GM12878 (cell line): ENCODE data around the gene PELO. TPM values are rescaled to one million over a fixed set of nuclear protein-coding genes. Genes with fewer than 3 reads are reported as not detected.

Experiments
- ATAC-seq: fragments of 200-7000 bp; cut with Tn5 transposase; 3 replicates; pipeline ENCODE4 v1.9.1; 2020; ENCODE audit warnings: mild to moderate bottlenecking, moderate library complexity
- BruUV-seq: library from RNA; stranded (reverse); fragments of 400-500 nt; replicated peaks from 2 replicates; lab custom pipeline; 2021; lab: Mats Ljungman, UMichigan
- CTCF ChIA-PET: fragments of 300-600 bp; sonication (Branson Sonifier 250); formaldehyde crosslinking; extraction: SDS; loops from one replicate; lab custom pipeline; 2021; ENCODE audit warnings: inconsistent platforms; lab: Yijun Ruan, JAX
- POLR2A ChIA-PET: fragments of 350-600 bp; formaldehyde crosslinking; extraction: SDS; loops from one replicate; lab custom pipeline; 2021; ENCODE audit warnings: inconsistent platforms; lab: Charles Lee
- RAD21 ChIA-PET: fragments of 300-600 bp; sonication (Branson Sonifier 250); formaldehyde crosslinking; loops from one replicate; lab custom pipeline; 2023; ENCODE audit warnings: antibody characterized with exemption; ENCODE audit not compliant: unreplicated experiment; lab: Charles Lee
- SMC1A ChIA-PET: fragments of 300-600 bp; sonication (Branson Sonifier 250); formaldehyde crosslinking; loops from one replicate; lab custom pipeline; 2023; ENCODE audit not compliant: unreplicated experiment, uncharacterized antibody; lab: Charles Lee
- DNase-seq: peaks from one replicate; pipeline ENCODE4 v3.0.0-alpha.2; 2011; ENCODE audit warnings: low read depth, low spot score
- FAIRE-seq: peaks from 3 replicates; lab custom pipeline; 2011; peaks lifted over from hg19 to GRCh38; lab: Jason Lieb, UNC
- H2AFZ ChIP-seq: 2 replicates; pipeline ENCODE4 v1.6.0; 2011; ENCODE audit warnings: low read depth, low read length, control low read depth; ENCODE audit not compliant: control insufficient read depth
- H3K27ac ChIP-seq: 2 replicates; pipeline ENCODE4 v1.5.1; 2011; ENCODE audit warnings: control low read depth; ENCODE audit not compliant: control insufficient read depth, insufficient read depth
- H3K27me3 ChIP-seq, 2 experiments: replicated peaks in 1 of 2; 2 replicates each; pipeline versions ENCODE4 v1.6.0 to v1.6.1; 2011; ENCODE audit warnings: low read length in 1 of 2; ENCODE audit not compliant: control insufficient read depth in 2 of 2, insufficient read depth in 2 of 2
- H3K36me3 ChIP-seq, 2 experiments: 2 replicates each; pipeline ENCODE4 v1.5.1; 2011; ENCODE audit warnings: low read length in 1 of 2; ENCODE audit not compliant: control insufficient read depth in 2 of 2, insufficient read depth in 2 of 2
- H3K4me1 ChIP-seq: 2 replicates; pipeline ENCODE4 v1.6.1; 2011; ENCODE audit warnings: mild to moderate bottlenecking, low read length, moderate library complexity, mixed read lengths; ENCODE audit not compliant: control insufficient read depth, insufficient read depth
- H3K4me2 ChIP-seq: 2 replicates; pipeline ENCODE4 v1.6.0; 2011; ENCODE audit warnings: control low read depth; ENCODE audit not compliant: control insufficient read depth, insufficient read depth
- H3K4me3 ChIP-seq: fragments of 200-600 bp; sonication (generic); 2 replicates; pipeline ENCODE4 v1.5.1; 2016
- H3K79me2 ChIP-seq: 2 replicates; pipeline ENCODE4 v1.6.0; 2011; ENCODE audit warnings: low read length; ENCODE audit not compliant: control insufficient read depth, insufficient read depth
- H3K9ac ChIP-seq: 2 replicates; pipeline ENCODE4 v1.8.0; 2011; ENCODE audit warnings: low read length, control low read depth, mixed read lengths; ENCODE audit not compliant: control insufficient read depth, insufficient read depth
- H3K9me3 ChIP-seq: replicated peaks from 3 replicates; pipeline ENCODE4 v1.5.1; 2011; ENCODE audit warnings: mild to moderate bottlenecking, low read length; ENCODE audit not compliant: control insufficient read depth, insufficient read depth
- H4K20me1 ChIP-seq: 2 replicates; pipeline ENCODE4 v1.6.0; 2011; ENCODE audit not compliant: control insufficient read depth, insufficient read depth
- ATF3 ChIP-seq: IDR thresholded peaks from 2 replicates; pipeline ENCODE4 v1.6.1; 2011; ENCODE audit warnings: low read depth, mild to moderate bottlenecking, low read length, moderate library complexity, borderline replicate concordance; ENCODE audit errors: extremely low read depth
- ATF7 ChIP-seq: fragments of 450-650 bp; IDR thresholded peaks from 2 replicates; pipeline ENCODE4 v1.6.1; 2016; ENCODE audit warnings: low read depth, mild to moderate bottlenecking
- CEBPZ ChIP-seq: fragments of 150-350 bp; IDR thresholded peaks from 2 replicates; pipeline ENCODE4 v1.6.1; 2016; ENCODE audit warnings: low read depth, low read length
- CHD2 ChIP-seq: IDR thresholded peaks from 2 replicates; pipeline ENCODE4 v1.6.1; 2011; ENCODE audit warnings: low read depth, low read length, improper control_type of control experiment, borderline replicate concordance
- CREM ChIP-seq: IDR thresholded peaks from 2 replicates; pipeline ENCODE4 v1.6.1; 2014; ENCODE audit warnings: antibody characterized with exemption, low read depth
- DPF2 ChIP-seq: fragments of 450-650 bp; IDR thresholded peaks from 2 replicates; pipeline ENCODE4 v1.6.1; 2017; ENCODE audit warnings: mild to moderate bottlenecking
- HDAC2 ChIP-seq: fragments of 200-600 bp; sonication (generic); IDR thresholded peaks from 2 replicates; pipeline ENCODE4 v1.6.1; 2017
- KLF5 ChIP-seq: fragments of 450-650 bp; IDR thresholded peaks from 2 replicates; pipeline ENCODE4 v1.6.1; 2014; ENCODE audit warnings: mild to moderate bottlenecking; ENCODE audit not compliant: partially characterized antibody
- MTA2 ChIP-seq: fragments of 450-650 bp; IDR thresholded peaks from 2 replicates; pipeline ENCODE4 v1.6.1; 2016; ENCODE audit warnings: low read depth, mild to moderate bottlenecking, moderate library complexity
- NFXL1 ChIP-seq: fragments of 450-650 bp; IDR thresholded peaks from 2 replicates; pipeline ENCODE4 v1.6.1; 2017; ENCODE audit warnings: antibody characterized with exemption, mild to moderate bottlenecking, borderline replicate concordance
- PAX5 ChIP-seq: IDR thresholded peaks from 2 replicates; pipeline ENCODE4 v1.6.1; 2011; ENCODE audit warnings: low read depth, low read length, borderline replicate concordance
- RAD21 ChIP-seq: IDR thresholded peaks from 2 replicates; pipeline ENCODE4 v1.6.1; 2011; ENCODE audit warnings: mild to moderate bottlenecking, low read depth, low read length, moderate library complexity; ENCODE audit not compliant: insufficient read depth
- SREBF1 ChIP-seq: IDR thresholded peaks from 2 replicates; pipeline ENCODE4 v1.6.1; 2012; ENCODE audit warnings: mild to moderate bottlenecking, low read length
- SRF ChIP-seq, 2 experiments: IDR thresholded peaks; 2 replicates each; pipeline ENCODE4 v1.6.1; 2011; ENCODE audit warnings: low read depth in 2 of 2, low read length in 2 of 2, mild to moderate bottlenecking in 1 of 2, moderate library complexity in 1 of 2
- TCF12 ChIP-seq: IDR thresholded peaks from 2 replicates; pipeline ENCODE4 v1.6.1; 2011; ENCODE audit warnings: low read depth, mild to moderate bottlenecking, low read length
- TCF3 ChIP-seq: IDR thresholded peaks from 2 replicates; pipeline ENCODE4 v1.6.1; 2012; ENCODE audit warnings: low read depth, mild to moderate bottlenecking, low read length, borderline replicate concordance; ENCODE audit not compliant: insufficient read depth
- YY1 ChIP-seq: IDR thresholded peaks from 2 replicates; pipeline ENCODE4 v1.6.1; 2011; ENCODE audit warnings: low read depth, mild to moderate bottlenecking, low read length
- WGBS: methylation state at CpG from one replicate; pipeline ENCODE4 v1.1.6; 2016; ENCODE audit warnings: low lambda C conversion rate; ENCODE audit not compliant: insufficient replicate concordance, insufficient coverage; ENCODE audit errors: missing lambda C conversion rate; 5-methylcytosine and 5-hydroxymethylcytosine counted together
- in situ Hi-C: fragments of 300-500 bp; cut with MboI; formaldehyde crosslinking; loops from 9 replicates; pipeline ENCODE4 v1.14.3; 2018; ENCODE audit warnings: mixed read lengths
- intact Hi-C: fragments of 100-400 bp; cut with micrococcal nuclease; formaldehyde crosslinking; loops from one replicate; pipeline ENCODE4 v1.14.2; 2022; ENCODE audit not compliant: unreplicated experiment
- polyA plus RNA-seq, 11 experiments: library from polyadenylated mRNA; depleted of rRNA in 4 of 11; unstranded in 6 of 11; stranded (reverse) in 5 of 11; fragments of >200 nt; fragmentation: Nextera tagmentation in 4 of 11; fragmentation: Illumina TruSeq in 1 of 11; extraction: Ambion mirVana in 4 of 11; extraction: Trizol in 1 of 11; gene quantifications; 1 replicate in 1 of 11; 2 replicates in 10 of 11; pipeline versions ENCODE4 v1.2.1 to v1.2.3, GENCODE V29; 2011 to 2016; ENCODE audit warnings: inconsistent platforms in 2 of 11, missing spikeins in 2 of 11, low read depth in 1 of 11
- total RNA-seq, 4 experiments: library from RNA; depleted of rRNA in 3 of 4; stranded (reverse); fragments of >200 nt in 3 of 4; fragmentation: Illumina TruSeq in 1 of 4; extraction: Trizol in 1 of 4; gene quantifications; 2 replicates each; pipeline versions ENCODE4 v1.2.1 to v1.2.3, GENCODE V29; 2013 to 2021
- TF ChIP-seq, protein P1 (sequence below): IDR thresholded peaks from 2 replicates; pipeline ENCODE4 v1.6.1; 2012; ENCODE audit warnings: mild to moderate bottlenecking, low read depth, low read length

PELO gene
- total and polyA plus RNA-seq, 10 of the 15 experiments (the other 5 are each of a cell fraction or from before 2014, with no cell fraction given): 5.6 to 11.9 (median 8.7) TPM

GRCh38 chr5:52772668-52773067 lies 15.0 kb upstream of the PELO start (continued):
- TF ChIP-seq, protein P1, sequence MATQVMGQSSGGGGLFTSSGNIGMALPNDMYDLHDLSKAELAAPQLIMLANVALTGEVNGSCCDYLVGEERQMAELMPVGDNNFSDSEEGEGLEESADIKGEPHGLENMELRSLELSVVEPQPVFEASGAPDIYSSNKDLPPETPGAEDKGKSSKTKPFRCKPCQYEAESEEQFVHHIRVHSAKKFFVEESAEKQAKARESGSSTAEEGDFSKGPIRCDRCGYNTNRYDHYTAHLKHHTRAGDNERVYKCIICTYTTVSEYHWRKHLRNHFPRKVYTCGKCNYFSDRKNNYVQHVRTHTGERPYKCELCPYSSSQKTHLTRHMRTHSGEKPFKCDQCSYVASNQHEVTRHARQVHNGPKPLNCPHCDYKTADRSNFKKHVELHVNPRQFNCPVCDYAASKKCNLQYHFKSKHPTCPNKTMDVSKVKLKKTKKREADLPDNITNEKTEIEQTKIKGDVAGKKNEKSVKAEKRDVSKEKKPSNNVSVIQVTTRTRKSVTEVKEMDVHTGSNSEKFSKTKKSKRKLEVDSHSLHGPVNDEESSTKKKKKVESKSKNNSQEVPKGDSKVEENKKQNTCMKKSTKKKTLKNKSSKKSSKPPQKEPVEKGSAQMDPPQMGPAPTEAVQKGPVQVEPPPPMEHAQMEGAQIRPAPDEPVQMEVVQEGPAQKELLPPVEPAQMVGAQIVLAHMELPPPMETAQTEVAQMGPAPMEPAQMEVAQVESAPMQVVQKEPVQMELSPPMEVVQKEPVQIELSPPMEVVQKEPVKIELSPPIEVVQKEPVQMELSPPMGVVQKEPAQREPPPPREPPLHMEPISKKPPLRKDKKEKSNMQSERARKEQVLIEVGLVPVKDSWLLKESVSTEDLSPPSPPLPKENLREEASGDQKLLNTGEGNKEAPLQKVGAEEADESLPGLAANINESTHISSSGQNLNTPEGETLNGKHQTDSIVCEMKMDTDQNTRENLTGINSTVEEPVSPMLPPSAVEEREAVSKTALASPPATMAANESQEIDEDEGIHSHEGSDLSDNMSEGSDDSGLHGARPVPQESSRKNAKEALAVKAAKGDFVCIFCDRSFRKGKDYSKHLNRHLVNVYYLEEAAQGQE: no peak
- TF ChIP-seq MTA2 (no peak), ATF7 (no peak), TCF3 (no peak), KLF5 (no peak), ATF3 (no peak)

DNA sequence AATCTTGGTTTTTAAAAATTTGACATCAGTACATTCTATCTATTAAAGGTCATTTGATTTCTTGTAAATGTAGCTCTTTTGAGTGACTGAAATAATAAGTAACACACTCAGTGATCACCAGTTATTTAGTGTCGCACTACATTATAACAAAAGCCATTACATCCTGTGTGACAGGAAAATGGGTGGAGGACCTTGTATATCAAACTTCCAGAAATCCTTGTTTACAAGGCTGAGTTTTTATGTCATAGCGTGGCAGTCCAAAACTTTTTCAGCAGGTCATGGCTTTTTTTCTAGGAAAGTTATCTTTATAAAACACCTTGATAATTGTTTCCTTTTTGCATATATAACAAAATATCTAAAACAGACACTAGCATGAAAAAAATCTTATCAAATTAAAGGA lies 14.4 kb upstream of the PELO start:
- Histone ChIP-seq H3K27me3 (peaks cover 0 to 5% of the 10 kb centered on the region in 2 experiments; a peak in 1 of 4 replicates), H3K27ac (no peak overlapping the region), H4K20me1 (no peaks in the 10 kb centered on the region), H3K36me3 (no peaks in the 10 kb centered on the region), H3K9me3 (no peaks in the 10 kb centered on the region), H3K79me2 (no peaks in the 10 kb centered on the region), H3K4me2 (no peak overlapping the region), H3K9ac (no peak overlapping the region), H3K4me1 (peaks cover 12% of the 10 kb centered on the region), H3K4me3 (no peak overlapping the region), H2AFZ (no peak overlapping the region)
- ChIA-PET RAD21 (no interaction called here), POLR2A (no interaction called here), SMC1A (no interaction called here), CTCF (interaction anchor here (1.2 kb wide), 1 partner anchor 25 kb away, joined by 4 read pairs; no protein-coding TSS in a partner anchor)
- BruUV-seq: no TSS peak
- no peak for FAIRE-seq
- WGBS: 75% methylated on average over 2 of the region's 2 CpGs
- in situ Hi-C loops: no loop called here
- no peak for ATAC-seq
- DNase-seq: no peak
- intact Hi-C loops: no loop called here
- no peak for TF ChIP-seq PAX5
- no peak for TF ChIP-seq SREBF1
- TF ChIP-seq CREM: no peak
- TF ChIP-seq SRF (IDR thresholded peaks at IDR 0.05; ENCODE audit: low read depth in 2 of 2, low read length in 2 of 2): no peak
- TF ChIP-seq CEBPZ: no peak
- TF ChIP-seq TCF12: no peak
- TF ChIP-seq CHD2: no peak
- no peak for TF ChIP-seq RAD21
- TF ChIP-seq DPF2: no peak
- no peak for TF ChIP-seq NFXL1
- no peak for TF ChIP-seq HDAC2
- no peak for TF ChIP-seq YY1
